ENCODE data around the gene UBXN1. TPM values are rescaled to one million over a fixed set of nuclear protein-coding genes. Genes with fewer than 3 reads are reported as not detected.

UBXN1 gene, protein sequence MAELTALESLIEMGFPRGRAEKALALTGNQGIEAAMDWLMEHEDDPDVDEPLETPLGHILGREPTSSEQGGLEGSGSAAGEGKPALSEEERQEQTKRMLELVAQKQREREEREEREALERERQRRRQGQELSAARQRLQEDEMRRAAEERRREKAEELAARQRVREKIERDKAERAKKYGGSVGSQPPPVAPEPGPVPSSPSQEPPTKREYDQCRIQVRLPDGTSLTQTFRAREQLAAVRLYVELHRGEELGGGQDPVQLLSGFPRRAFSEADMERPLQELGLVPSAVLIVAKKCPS
- total RNA-seq, result 100 to 1,000 TPM; 120 to 184 (median 149) TPM

DNA sequence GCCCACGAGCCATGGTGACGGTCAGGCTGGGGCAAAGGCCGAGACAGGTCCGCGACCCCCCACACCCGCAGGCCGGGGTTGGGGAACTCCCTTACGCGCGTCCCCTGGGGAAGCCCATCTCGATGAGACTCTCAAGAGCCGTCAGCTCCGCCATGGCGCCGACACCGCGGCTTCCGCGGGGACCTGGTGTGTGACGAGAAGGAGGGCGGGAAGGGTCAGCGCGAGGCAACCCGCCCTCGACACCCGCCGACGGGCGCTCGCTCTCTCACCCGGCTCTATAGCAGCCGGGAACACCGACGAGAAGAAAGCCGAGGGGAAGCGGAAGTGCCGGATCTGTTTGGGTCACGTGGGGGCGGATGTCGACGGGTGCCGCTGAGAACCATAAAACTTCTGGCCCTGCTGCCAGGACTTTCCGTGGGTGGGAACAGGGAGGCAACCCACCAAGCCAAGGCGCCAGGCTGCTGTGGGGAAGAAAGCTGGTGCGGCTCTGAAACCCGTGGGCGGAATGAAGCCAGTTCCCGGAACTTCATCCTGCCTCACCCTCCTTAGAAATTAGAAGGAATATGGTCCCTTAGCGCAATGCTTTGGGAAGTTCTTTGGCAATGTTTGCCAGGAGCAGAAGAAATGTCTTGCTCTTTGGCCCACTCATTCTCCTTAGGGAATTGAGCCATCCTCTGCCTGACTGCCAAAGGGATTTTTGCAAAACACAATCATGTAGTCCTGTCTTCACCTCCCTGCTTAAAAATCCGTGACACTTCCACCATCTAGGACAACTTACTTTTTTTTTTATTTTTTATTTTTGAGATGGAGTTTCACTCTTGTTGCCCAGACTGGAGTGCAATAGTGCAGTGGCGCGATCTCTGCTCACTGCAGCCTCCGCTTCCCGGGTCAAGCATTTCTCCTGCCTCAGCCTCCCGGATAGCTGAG, at the start of gene UBXN1:
UBXN1 (minus strand) TSS at position 304 of the 927 bp plus-strand sequence; CDS start at position 154, 150 bp downstream.
- no peaks in the 10 kb centered on the region for H3K9me3 ChIP-seq
- peak in 1 of 2 donors; percentile 58 for TF ChIP-seq POLR2A (IDR thresholded peaks at IDR 0.05)
- TF ChIP-seq, protein P1, sequence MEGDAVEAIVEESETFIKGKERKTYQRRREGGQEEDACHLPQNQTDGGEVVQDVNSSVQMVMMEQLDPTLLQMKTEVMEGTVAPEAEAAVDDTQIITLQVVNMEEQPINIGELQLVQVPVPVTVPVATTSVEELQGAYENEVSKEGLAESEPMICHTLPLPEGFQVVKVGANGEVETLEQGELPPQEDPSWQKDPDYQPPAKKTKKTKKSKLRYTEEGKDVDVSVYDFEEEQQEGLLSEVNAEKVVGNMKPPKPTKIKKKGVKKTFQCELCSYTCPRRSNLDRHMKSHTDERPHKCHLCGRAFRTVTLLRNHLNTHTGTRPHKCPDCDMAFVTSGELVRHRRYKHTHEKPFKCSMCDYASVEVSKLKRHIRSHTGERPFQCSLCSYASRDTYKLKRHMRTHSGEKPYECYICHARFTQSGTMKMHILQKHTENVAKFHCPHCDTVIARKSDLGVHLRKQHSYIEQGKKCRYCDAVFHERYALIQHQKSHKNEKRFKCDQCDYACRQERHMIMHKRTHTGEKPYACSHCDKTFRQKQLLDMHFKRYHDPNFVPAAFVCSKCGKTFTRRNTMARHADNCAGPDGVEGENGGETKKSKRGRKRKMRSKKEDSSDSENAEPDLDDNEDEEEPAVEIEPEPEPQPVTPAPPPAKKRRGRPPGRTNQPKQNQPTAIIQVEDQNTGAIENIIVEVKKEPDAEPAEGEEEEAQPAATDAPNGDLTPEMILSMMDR (IDR thresholded peaks at IDR 0.05), result peak in 1 of 6 experiments; percentile 10
- H3K36me3 ChIP-seq, result peaks cover 12% of the 10 kb centered on the region in 2 donors
- 10 to 40% methylated on average over 10 to 33 of the region's 55 CpGs for WGBS, 2 donors
- H3K27me3 ChIP-seq, result no peaks in the 10 kb centered on the region
- peaks cover 6 to 20% of the 10 kb centered on the region in 2 donors for H3K4me1 ChIP-seq
- peak within 1 kb of the TSS; percentile 69 to 98 (median 82) for H3K4me3 ChIP-seq (replicated peaks in 1 of 3)
- intact Hi-C loops (cut with DNase I), result no loop called here
- H3K27ac ChIP-seq, result peak within 1 kb of the TSS; percentile 77 to 82 (median 80)
- DNase-seq, result peak; percentile 88

DNA sequence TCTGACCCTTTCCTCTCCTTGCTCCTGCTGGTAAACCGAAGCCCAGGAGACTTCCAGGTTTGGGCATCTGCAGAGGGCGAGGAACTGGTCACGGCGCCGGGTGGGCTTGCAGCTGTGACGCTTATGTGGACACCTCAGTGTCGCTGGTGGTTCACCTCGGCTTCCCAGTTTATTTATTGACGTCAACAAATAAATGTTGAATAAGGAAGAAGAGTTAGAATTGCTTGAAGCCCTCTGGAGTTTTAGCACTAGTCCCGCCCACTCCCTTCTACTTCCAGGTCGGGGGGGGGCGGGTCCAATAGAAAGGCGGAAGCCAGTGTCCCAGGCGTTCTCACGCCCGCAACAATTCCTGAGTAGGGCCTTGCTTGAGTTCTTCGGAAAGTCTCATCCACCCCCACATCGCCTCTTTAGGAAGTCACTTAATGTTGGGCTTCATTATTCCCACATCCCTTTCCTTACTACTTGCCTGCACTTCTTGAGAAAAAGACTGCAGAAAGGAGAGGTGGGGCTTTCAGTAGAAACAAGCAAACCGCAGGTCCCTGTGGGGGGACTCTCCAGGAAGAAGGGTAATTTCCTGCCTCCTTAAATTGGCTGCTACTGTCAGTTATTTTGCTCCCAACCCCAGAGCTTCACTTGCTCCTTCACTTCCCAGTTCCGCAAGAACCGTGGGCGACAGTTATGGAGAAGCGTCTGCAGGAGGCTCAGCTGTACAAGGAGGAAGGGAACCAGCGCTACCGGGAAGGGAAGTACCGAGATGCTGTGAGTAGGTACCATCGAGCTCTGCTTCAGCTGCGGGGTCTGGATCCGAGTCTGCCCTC, 49.5 kb upstream of the UBXN1 start, which contains the start of gene TTC9C:
TTC9C (plus strand) TSS at position 316 of the 818 bp plus-strand sequence; CDS start at position 679, 363 bp downstream.
- Histone ChIP-seq H3K27ac (peak within 1 kb of the TSS; percentile 78 to 95 (median 95)), H3K9me3 (no peaks in the 10 kb centered on the region), H3K27me3 (no peaks in the 10 kb centered on the region), H3K4me1 (peaks cover 20 to 38% of the 10 kb centered on the region in 2 donors), H3K4me3 (replicated peaks in 1 of 3) (peak within 1 kb of the TSS; percentile 80 to 96 (median 80)), H3K36me3 (peaks cover 5 to 7% of the 10 kb centered on the region in 2 donors)
- peak; percentile 43 to 76 for TF ChIP-seq POLR2A (IDR thresholded peaks at IDR 0.05)
- TF ChIP-seq, protein P1 (IDR thresholded peaks at IDR 0.05), result no peak
- WGBS, 2 donors, result 1% methylated on average over 29 of the region's 29 CpGs
- intact Hi-C loops (cut with DNase I), result no loop called here
- peak; percentile 89 to 90 for DNase-seq

DNA sequence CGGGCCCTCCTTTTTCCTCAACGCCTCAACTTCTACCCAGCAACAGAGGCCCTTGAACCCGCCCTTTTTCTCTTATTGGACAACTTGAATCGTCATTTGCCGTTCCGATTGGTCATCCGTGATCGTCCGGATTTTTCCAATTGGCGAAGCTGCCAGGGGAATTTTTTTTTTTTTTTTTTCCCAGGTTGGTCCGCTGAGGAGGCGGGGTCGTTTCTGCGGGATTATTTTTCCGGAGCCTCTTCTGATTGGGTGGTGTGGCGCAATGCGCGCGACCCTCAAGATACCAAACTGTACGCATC, 48.9 kb upstream of the UBXN1 start:
- peak; percentile 89 to 90 for DNase-seq
- Histone ChIP-seq H3K36me3 (peaks cover 8 to 11% of the 10 kb centered on the region in 2 donors), H3K27ac (peak overlapping the region; percentile 78 to 95 (median 95)), H3K9me3 (no peaks in the 10 kb centered on the region), H3K4me3 (replicated peaks in 1 of 3) (peak overlapping the region; percentile 80 to 96 (median 80)), H3K27me3 (no peaks in the 10 kb centered on the region), H3K4me1 (peaks cover 20 to 38% of the 10 kb centered on the region in 2 donors)
- no peak for TF ChIP-seq POLR2A (IDR thresholded peaks at IDR 0.05)
- 0 to 1% methylated on average over 20 of the region's 20 CpGs for WGBS, 2 donors
- intact Hi-C loops (cut with DNase I), result no loop called here

DNA sequence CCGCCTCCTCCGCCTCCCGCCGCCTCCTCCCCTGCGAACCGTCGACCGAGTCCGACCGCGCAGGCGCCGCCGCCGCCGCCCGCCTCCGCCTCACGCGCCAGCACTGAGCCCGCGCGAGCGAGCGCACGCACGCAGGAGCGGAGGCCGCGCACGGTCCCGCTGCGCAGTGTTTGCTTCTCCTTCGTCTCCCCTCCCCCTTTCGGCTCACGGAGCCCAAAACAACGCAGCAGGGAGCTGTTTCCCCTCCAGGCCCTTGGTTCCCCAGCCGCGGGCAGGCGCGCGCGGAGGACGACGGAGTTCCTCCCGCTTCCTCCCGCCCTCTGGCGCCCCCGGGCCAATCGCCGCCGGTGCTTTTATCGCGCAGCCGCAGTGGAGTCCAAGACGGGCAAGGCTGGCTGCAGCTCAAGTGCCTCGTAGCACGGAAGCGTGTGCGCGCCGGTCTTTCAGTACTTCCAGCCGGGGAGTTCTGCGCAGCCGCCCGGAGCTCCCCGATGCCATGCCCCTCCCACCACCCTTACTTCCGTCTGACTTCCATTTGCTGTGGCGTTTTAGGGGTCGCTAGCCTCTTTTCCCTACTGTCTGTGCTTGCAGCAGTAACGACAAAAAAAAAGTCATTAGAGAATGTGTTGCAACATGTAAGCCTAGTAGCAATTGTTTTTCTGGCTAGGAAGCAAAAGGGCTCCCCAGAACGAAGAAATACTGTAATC, 48.4 kb upstream of the UBXN1 start, which contains the start of gene HNRNPUL2:
HNRNPUL2 (minus strand) TSS at position 293 of the 707 bp plus-strand sequence. CDS start 301 bp downstream, outside the sequence.
- no peaks in the 10 kb centered on the region for H3K27me3 ChIP-seq
- whole genome bisulfite sequencing, 2 donors, result 0 to 1% methylated on average over 8 to 64 of the region's 72 CpGs
- peaks cover 13 to 16% of the 10 kb centered on the region in 2 donors for H3K36me3 ChIP-seq
- H3K27ac ChIP-seq, result peak within 1 kb of the TSS; percentile 78 to 95 (median 95)
- intact Hi-C loops (cut with DNase I), result no loop called here
- DNase-seq, result peak; percentile 99
- H3K9me3 ChIP-seq, result no peaks in the 10 kb centered on the region
- H3K4me3 ChIP-seq (replicated peaks in 1 of 3), result peak within 1 kb of the TSS; percentile 80 to 96 (median 80)
- peaks cover 20 to 38% of the 10 kb centered on the region in 2 donors for H3K4me1 ChIP-seq
- TF ChIP-seq, protein P1 (IDR thresholded peaks at IDR 0.05), result no peak
- TF ChIP-seq POLR2A (IDR thresholded peaks at IDR 0.05), result peak; percentile 88 to 96

All from thyroid gland (tissue), 4 donors.